GM12878 (cell line): ENCODE results near the gene LCN9. TPM values are rescaled to one million over a fixed set of nuclear protein-coding genes. Genes with fewer than 3 reads are reported as not detected.

Experiments used
- ATAC-seq: fragments of 200-7000 bp; cut with Tn5 transposase; 3 replicates; pipeline ENCODE4 v1.9.1; 2020; ENCODE audit warnings: mild to moderate bottlenecking, moderate library complexity
- BruUV-seq: library from RNA; stranded (reverse); fragments of 400-500 nt; replicated peaks from 2 replicates; lab custom pipeline; 2021; lab: Mats Ljungman, UMichigan
- CTCF ChIA-PET: fragments of 300-600 bp; sonication (Branson Sonifier 250); formaldehyde crosslinking; extraction: SDS; loops from one replicate; lab custom pipeline; 2021; ENCODE audit warnings: inconsistent platforms; lab: Yijun Ruan, JAX
- POLR2A ChIA-PET: fragments of 350-600 bp; formaldehyde crosslinking; extraction: SDS; loops from one replicate; lab custom pipeline; 2021; ENCODE audit warnings: inconsistent platforms; lab: Charles Lee
- RAD21 ChIA-PET: fragments of 300-600 bp; sonication (Branson Sonifier 250); formaldehyde crosslinking; loops from one replicate; lab custom pipeline; 2023; ENCODE audit warnings: antibody characterized with exemption; ENCODE audit not compliant: unreplicated experiment; lab: Charles Lee
- SMC1A ChIA-PET: fragments of 300-600 bp; sonication (Branson Sonifier 250); formaldehyde crosslinking; loops from one replicate; lab custom pipeline; 2023; ENCODE audit not compliant: unreplicated experiment, uncharacterized antibody; lab: Charles Lee
- DNase-seq: peaks from one replicate; pipeline ENCODE4 v3.0.0-alpha.2; 2011; ENCODE audit warnings: low read depth, low spot score
- FAIRE-seq: peaks from 3 replicates; lab custom pipeline; 2011; peaks lifted over from hg19 to GRCh38; lab: Jason Lieb, UNC
- H2AFZ ChIP-seq: 2 replicates; pipeline ENCODE4 v1.6.0; 2011; ENCODE audit warnings: low read depth, low read length, control low read depth; ENCODE audit not compliant: control insufficient read depth
- H3K27ac ChIP-seq: 2 replicates; pipeline ENCODE4 v1.5.1; 2011; ENCODE audit warnings: control low read depth; ENCODE audit not compliant: control insufficient read depth, insufficient read depth
- H3K27me3 ChIP-seq, 2 experiments: replicated peaks in 1 of 2; 2 replicates each; pipeline versions ENCODE4 v1.6.0 to v1.6.1; 2011; ENCODE audit warnings: low read length in 1 of 2; ENCODE audit not compliant: control insufficient read depth in 2 of 2, insufficient read depth in 2 of 2
- H3K36me3 ChIP-seq, 2 experiments: 2 replicates each; pipeline ENCODE4 v1.5.1; 2011; ENCODE audit warnings: low read length in 1 of 2; ENCODE audit not compliant: control insufficient read depth in 2 of 2, insufficient read depth in 2 of 2
- H3K4me1 ChIP-seq: 2 replicates; pipeline ENCODE4 v1.6.1; 2011; ENCODE audit warnings: mild to moderate bottlenecking, low read length, moderate library complexity, mixed read lengths; ENCODE audit not compliant: control insufficient read depth, insufficient read depth
- H3K4me2 ChIP-seq: 2 replicates; pipeline ENCODE4 v1.6.0; 2011; ENCODE audit warnings: control low read depth; ENCODE audit not compliant: control insufficient read depth, insufficient read depth
- H3K4me3 ChIP-seq: fragments of 200-600 bp; sonication (generic); 2 replicates; pipeline ENCODE4 v1.5.1; 2016
- H3K79me2 ChIP-seq: 2 replicates; pipeline ENCODE4 v1.6.0; 2011; ENCODE audit warnings: low read length; ENCODE audit not compliant: control insufficient read depth, insufficient read depth
- H3K9ac ChIP-seq: 2 replicates; pipeline ENCODE4 v1.8.0; 2011; ENCODE audit warnings: low read length, control low read depth, mixed read lengths; ENCODE audit not compliant: control insufficient read depth, insufficient read depth
- H3K9me3 ChIP-seq: replicated peaks from 3 replicates; pipeline ENCODE4 v1.5.1; 2011; ENCODE audit warnings: mild to moderate bottlenecking, low read length; ENCODE audit not compliant: control insufficient read depth, insufficient read depth
- H4K20me1 ChIP-seq: 2 replicates; pipeline ENCODE4 v1.6.0; 2011; ENCODE audit not compliant: control insufficient read depth, insufficient read depth
- BCL11A ChIP-seq: IDR thresholded peaks from 2 replicates; pipeline ENCODE4 v1.6.1; 2011; ENCODE audit warnings: low read depth, low read length
- CBX3 ChIP-seq: fragments of 200-600 bp; sonication (generic); IDR thresholded peaks from 2 replicates; pipeline ENCODE4 v1.6.1; 2016; ENCODE audit warnings: low read depth, borderline replicate concordance
- FOXM1 ChIP-seq: IDR thresholded peaks from 2 replicates; pipeline ENCODE4 v1.6.1; 2012; ENCODE audit warnings: low read depth, mild to moderate bottlenecking, inconsistent platforms, low read length, moderate library complexity
- MTA3 ChIP-seq: IDR thresholded peaks from 2 replicates; pipeline ENCODE4 v1.6.1; 2012; ENCODE audit warnings: low read length, inconsistent platforms, borderline replicate concordance
- NR2C1 ChIP-seq: fragments of 450-650 bp; IDR thresholded peaks from 2 replicates; pipeline ENCODE4 v1.6.1; 2017; ENCODE audit warnings: antibody characterized with exemption, mild to moderate bottlenecking, moderate library complexity
- PAX8 ChIP-seq: fragments of 450-650 bp; IDR thresholded peaks from 2 replicates; pipeline ENCODE4 v1.6.1; 2017; ENCODE audit warnings: mild to moderate bottlenecking, moderate library complexity
- RELA ChIP-seq: fragments of 450-650 bp; IDR thresholded peaks from 2 replicates; pipeline ENCODE4 v1.8.0; 2014; ENCODE audit warnings: borderline replicate concordance; ENCODE audit not compliant: partially characterized antibody
- ZSCAN29 ChIP-seq: fragments of 450-650 bp; IDR thresholded peaks from 2 replicates; pipeline ENCODE4 v1.6.1; 2017; ENCODE audit warnings: mild to moderate bottlenecking, moderate library complexity
- ZZZ3 ChIP-seq: IDR thresholded peaks from 2 replicates; pipeline ENCODE4 v1.6.1; 2011; ENCODE audit warnings: low read depth; ENCODE audit not compliant: control insufficient read depth, insufficient read length
- WGBS: methylation state at CpG from one replicate; pipeline ENCODE4 v1.1.6; 2016; ENCODE audit warnings: low lambda C conversion rate; ENCODE audit not compliant: insufficient replicate concordance, insufficient coverage; ENCODE audit errors: missing lambda C conversion rate; 5-methylcytosine and 5-hydroxymethylcytosine counted together
- in situ Hi-C: fragments of 300-500 bp; cut with MboI; formaldehyde crosslinking; loops from 9 replicates; pipeline ENCODE4 v1.14.3; 2018; ENCODE audit warnings: mixed read lengths
- intact Hi-C: fragments of 100-400 bp; cut with micrococcal nuclease; formaldehyde crosslinking; loops from one replicate; pipeline ENCODE4 v1.14.2; 2022; ENCODE audit not compliant: unreplicated experiment
- polyA plus RNA-seq, 11 experiments: library from polyadenylated mRNA; depleted of rRNA in 4 of 11; unstranded in 6 of 11; stranded (reverse) in 5 of 11; fragments of >200 nt; fragmentation: Nextera tagmentation in 4 of 11; fragmentation: Illumina TruSeq in 1 of 11; extraction: Ambion mirVana in 4 of 11; extraction: Trizol in 1 of 11; gene quantifications; 1 replicate in 1 of 11; 2 replicates in 10 of 11; pipeline versions ENCODE4 v1.2.1 to v1.2.3, GENCODE V29; 2011 to 2016; ENCODE audit warnings: inconsistent platforms in 2 of 11, missing spikeins in 2 of 11, low read depth in 1 of 11
- total RNA-seq, 4 experiments: library from RNA; depleted of rRNA in 3 of 4; stranded (reverse); fragments of >200 nt in 3 of 4; fragmentation: Illumina TruSeq in 1 of 4; extraction: Trizol in 1 of 4; gene quantifications; 2 replicates each; pipeline versions ENCODE4 v1.2.1 to v1.2.3, GENCODE V29; 2013 to 2021
- TF ChIP-seq, protein P1 (sequence below): IDR thresholded peaks from 2 replicates; pipeline ENCODE4 v1.6.1; 2012; ENCODE audit warnings: low read depth, low read length, improper control_type of control experiment
- TF ChIP-seq, protein P2 (sequence below): IDR thresholded peaks from 2 replicates; pipeline ENCODE4 v1.6.1; 2011; ENCODE audit warnings: mild to moderate bottlenecking, low read depth, low read length, moderate library complexity; ENCODE audit not compliant: insufficient replicate concordance

LCN9 gene
- total and polyA plus RNA-seq, 10 of the 15 experiments (the other 5 are each of a cell fraction or from before 2014, with no cell fraction given): not detected

DNA sequence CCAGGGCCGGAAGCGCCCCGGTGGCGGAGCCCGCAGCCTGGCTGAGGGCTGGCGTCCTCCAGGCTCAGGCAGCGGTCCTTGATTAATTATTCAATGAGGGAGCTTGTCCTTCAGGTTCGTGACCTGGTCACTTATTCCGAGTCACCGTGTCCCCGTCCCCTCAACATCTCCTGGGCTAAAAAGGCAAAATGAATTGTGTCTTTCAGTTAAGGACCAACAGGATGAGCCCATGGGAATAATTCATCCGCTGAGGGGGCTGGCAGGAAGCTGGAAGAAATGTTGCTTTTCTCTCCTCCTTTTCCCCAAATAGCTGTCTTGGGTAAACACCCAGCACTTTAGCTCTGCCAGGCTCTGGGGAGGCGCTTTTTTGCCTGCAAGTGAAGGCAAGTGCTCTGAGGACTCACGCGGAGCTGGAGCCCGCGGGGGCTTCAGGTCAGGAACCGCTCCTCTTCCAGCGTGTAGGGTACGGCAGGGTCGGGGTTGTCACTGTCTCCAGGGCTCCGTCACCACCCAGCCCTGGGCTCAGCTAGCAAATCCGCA, 52.0 kb downstream of the LCN9 start:
- Histone ChIP-seq H3K27ac (no peak overlapping the region), H3K27me3 (peaks cover 0 to 7% of the 10 kb centered on the region in 2 experiments; a peak in 2 of 4 replicates), H3K9me3 (no peaks in the 10 kb centered on the region), H2AFZ (no peak overlapping the region), H3K4me3 (no peak overlapping the region), H3K36me3 (no peaks in the 10 kb centered on the region), H3K4me1 (no peaks in the 10 kb centered on the region), H3K4me2 (no peak overlapping the region), H3K79me2 (no peaks in the 10 kb centered on the region), H3K9ac (no peak overlapping the region), H4K20me1 (no peaks in the 10 kb centered on the region)
- intact Hi-C loops: no loop called here
- in situ Hi-C loops: no loop called here
- DNase-seq (no peak), FAIRE-seq (no peak), ATAC-seq (no peak)
- ChIA-PET CTCF (interaction anchor here (0.6 kb wide), 1 partner anchor 142 kb away, joined by 3 read pairs; no protein-coding TSS in a partner anchor), RAD21 (no interaction called here), POLR2A (no interaction called here), SMC1A (no interaction called here)
- no TSS peak for BruUV-seq
- WGBS: 30% methylated on average over 23 of the region's 23 CpGs
- TF ChIP-seq FOXM1 (no peak), PAX8 (no peak)
- TF ChIP-seq, protein P1, sequence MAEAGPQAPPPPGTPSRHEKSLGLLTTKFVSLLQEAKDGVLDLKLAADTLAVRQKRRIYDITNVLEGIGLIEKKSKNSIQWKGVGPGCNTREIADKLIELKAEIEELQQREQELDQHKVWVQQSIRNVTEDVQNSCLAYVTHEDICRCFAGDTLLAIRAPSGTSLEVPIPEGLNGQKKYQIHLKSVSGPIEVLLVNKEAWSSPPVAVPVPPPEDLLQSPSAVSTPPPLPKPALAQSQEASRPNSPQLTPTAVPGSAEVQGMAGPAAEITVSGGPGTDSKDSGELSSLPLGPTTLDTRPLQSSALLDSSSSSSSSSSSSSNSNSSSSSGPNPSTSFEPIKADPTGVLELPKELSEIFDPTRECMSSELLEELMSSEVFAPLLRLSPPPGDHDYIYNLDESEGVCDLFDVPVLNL: no peak
- TF ChIP-seq, protein P2, sequence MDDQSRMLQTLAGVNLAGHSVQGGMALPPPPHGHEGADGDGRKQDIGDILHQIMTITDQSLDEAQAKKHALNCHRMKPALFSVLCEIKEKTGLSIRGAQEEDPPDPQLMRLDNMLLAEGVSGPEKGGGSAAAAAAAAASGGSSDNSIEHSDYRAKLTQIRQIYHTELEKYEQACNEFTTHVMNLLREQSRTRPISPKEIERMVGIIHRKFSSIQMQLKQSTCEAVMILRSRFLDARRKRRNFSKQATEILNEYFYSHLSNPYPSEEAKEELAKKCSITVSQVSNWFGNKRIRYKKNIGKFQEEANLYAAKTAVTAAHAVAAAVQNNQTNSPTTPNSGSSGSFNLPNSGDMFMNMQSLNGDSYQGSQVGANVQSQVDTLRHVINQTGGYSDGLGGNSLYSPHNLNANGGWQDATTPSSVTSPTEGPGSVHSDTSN: no peak

DNA sequence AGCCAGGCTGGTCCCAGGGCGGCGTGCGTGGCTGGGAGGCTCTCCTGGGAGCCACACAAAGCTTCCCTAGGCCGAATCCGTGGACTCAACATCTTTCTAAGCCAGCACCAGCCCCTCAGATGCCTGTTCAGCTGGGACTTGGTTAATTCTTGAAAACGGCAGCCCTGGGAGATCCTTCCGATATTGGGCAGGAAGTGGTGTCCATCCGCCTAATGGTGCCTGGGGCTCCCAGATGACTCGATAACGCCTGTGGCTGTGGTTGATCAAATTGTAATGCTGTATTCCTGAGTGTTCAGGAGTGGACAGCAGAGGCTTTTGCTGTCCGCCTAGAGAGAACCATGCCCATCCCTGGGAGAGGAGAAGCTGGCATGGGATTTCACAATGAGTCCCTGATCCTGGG, 52.9 kb downstream of the LCN9 start:
- ChIA-PET SMC1A (no interaction called here), CTCF (interaction anchor here (1.3 kb wide), 1 partner anchor 10 kb away, joined by 3 read pairs; no protein-coding TSS in a partner anchor), RAD21 (no interaction called here), POLR2A (no interaction called here)
- H3K4me1 ChIP-seq: no peaks in the 10 kb centered on the region
- no peak overlapping the region for H2AFZ ChIP-seq
- H3K36me3 ChIP-seq: no peaks in the 10 kb centered on the region
- in situ Hi-C loops: no loop called here
- no peak overlapping the region for H3K9ac ChIP-seq
- DNase-seq (no peak), ATAC-seq (no peak), FAIRE-seq (no peak)
- no peaks in the 10 kb centered on the region for H4K20me1 ChIP-seq
- no peaks in the 10 kb centered on the region for H3K9me3 ChIP-seq
- H3K79me2 ChIP-seq: no peaks in the 10 kb centered on the region
- TF ChIP-seq NR2C1 (no peak), RELA (no peak), ZZZ3 (no peak), MTA3 (no peak), BCL11A (no peak), ZSCAN29 (no peak), CBX3 (no peak)
- no peak overlapping the region for H3K4me2 ChIP-seq
- WGBS: 51% methylated on average over 11 of the region's 11 CpGs
- peaks cover 0 to 7% of the 10 kb centered on the region in 2 experiments; a peak in 2 of 4 replicates for H3K27me3 ChIP-seq
- no peak overlapping the region for H3K27ac ChIP-seq
- no peak overlapping the region for H3K4me3 ChIP-seq
- intact Hi-C loops: no loop called here
- BruUV-seq: no TSS peak
